C4-2B (cell line): ENCODE results near the gene PSTPIP1.

Source experiments
- H3K27ac ChIP-seq: fragments of 450-650 bp; 2 replicates; pipeline ENCODE4 v1.5.1; 2017
- ZFX ChIP-seq: fragments of 450-650 bp; IDR thresholded peaks from 2 replicates; pipeline ENCODE4 v1.6.1; 2017
- TF ChIP-seq, protein P1 (sequence below): fragments of 450-650 bp; conservative IDR thresholded peaks from 2 replicates; pipeline ENCODE4 v1.5.1; 2017; ENCODE audit warnings: mild to moderate bottlenecking

PSTPIP1 gene

DNA sequence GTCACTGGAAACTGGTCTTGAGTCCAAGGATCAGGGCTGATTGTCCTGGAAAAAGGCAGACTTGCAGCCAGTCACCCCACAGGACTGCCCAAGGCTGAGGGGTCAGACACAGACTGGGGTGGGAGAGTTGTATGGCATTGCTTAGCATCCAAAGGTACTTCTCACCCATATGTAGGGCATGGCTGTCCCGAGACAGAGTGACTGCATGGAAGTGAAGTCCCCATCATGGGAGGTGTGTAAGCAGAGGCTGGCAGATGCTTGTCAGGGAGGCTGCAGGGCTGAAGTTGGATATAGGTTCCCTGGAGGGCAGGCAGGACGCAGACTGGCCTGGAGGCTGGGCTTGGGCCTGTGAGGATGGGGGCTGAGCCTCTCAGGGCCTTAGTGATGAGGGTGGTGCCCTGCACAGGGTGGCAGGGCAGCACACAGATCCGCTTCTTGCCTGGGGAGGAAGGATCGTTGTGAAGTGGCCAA lies 31.1 kb downstream of the PSTPIP1 start:
- TF ChIP-seq, protein P1, sequence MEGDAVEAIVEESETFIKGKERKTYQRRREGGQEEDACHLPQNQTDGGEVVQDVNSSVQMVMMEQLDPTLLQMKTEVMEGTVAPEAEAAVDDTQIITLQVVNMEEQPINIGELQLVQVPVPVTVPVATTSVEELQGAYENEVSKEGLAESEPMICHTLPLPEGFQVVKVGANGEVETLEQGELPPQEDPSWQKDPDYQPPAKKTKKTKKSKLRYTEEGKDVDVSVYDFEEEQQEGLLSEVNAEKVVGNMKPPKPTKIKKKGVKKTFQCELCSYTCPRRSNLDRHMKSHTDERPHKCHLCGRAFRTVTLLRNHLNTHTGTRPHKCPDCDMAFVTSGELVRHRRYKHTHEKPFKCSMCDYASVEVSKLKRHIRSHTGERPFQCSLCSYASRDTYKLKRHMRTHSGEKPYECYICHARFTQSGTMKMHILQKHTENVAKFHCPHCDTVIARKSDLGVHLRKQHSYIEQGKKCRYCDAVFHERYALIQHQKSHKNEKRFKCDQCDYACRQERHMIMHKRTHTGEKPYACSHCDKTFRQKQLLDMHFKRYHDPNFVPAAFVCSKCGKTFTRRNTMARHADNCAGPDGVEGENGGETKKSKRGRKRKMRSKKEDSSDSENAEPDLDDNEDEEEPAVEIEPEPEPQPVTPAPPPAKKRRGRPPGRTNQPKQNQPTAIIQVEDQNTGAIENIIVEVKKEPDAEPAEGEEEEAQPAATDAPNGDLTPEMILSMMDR = no peak
- TF ChIP-seq ZFX = no peak
- no peak overlapping the region for H3K27ac ChIP-seq

DNA sequence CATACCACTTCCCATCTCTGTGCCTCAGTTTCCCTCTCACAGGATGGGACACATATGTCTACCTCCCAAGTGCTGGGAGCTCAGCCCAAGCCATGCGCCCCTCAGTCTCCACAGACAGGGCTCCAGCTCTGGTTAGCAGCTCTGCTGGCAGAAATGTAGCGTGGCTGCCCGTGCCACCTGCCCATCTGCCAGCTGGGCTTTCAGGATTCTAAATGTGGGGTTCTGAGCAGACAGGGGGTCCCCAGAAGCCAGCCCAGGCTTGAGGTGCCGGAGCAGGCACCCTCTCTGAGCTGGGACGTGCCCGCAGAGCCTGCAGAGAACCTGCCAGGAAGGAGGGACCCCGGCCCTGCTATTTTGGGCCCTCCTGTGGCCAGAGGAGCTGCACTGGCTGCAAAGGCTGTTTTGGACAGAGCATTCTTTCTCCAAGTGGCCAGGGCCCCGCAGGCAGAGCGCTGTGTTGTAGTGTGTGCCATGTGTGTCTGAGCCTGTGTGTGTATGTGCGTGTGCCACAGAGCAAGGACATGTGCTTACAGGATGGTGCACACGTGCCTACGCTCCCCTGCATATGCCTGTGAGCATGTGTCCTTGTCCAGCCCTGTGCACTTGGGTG lies 31.7 kb downstream of the PSTPIP1 start:
- TF ChIP-seq, protein P1 = no peak
- TF ChIP-seq ZFX = no peak
- H3K27ac ChIP-seq = no peak overlapping the region

DNA sequence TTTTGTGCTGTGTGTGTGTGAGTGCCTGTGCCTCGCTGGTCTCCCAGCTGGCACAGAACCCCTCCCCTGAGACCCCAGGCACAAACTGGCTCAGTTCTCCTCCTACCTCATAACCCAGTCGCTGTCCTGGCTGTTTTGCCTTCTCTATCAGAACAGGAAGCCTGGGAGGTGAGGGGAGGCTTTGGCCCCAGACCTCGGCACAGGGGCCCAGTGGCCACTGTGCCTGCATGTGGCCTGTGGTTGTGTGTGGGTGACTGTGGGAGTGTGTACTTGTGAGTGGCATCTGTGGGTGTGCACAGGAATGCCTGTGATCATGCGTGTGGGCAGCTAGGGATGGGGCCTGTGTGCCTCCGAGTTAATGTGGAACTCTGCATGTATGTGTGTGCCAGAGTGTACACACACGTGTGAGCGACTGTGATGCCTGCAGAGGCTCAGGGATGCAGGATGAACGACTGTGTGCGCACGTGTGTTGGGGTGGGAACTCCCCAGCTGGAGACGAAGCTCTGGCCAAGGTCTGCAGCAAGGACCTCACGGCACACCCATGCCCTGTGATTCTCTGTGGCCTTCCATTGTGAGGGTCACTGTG lies 32.3 kb downstream of the PSTPIP1 start:
- TF ChIP-seq, protein P1 = no peak
- no peak for TF ChIP-seq ZFX
- H3K27ac ChIP-seq = no peak overlapping the region

DNA sequence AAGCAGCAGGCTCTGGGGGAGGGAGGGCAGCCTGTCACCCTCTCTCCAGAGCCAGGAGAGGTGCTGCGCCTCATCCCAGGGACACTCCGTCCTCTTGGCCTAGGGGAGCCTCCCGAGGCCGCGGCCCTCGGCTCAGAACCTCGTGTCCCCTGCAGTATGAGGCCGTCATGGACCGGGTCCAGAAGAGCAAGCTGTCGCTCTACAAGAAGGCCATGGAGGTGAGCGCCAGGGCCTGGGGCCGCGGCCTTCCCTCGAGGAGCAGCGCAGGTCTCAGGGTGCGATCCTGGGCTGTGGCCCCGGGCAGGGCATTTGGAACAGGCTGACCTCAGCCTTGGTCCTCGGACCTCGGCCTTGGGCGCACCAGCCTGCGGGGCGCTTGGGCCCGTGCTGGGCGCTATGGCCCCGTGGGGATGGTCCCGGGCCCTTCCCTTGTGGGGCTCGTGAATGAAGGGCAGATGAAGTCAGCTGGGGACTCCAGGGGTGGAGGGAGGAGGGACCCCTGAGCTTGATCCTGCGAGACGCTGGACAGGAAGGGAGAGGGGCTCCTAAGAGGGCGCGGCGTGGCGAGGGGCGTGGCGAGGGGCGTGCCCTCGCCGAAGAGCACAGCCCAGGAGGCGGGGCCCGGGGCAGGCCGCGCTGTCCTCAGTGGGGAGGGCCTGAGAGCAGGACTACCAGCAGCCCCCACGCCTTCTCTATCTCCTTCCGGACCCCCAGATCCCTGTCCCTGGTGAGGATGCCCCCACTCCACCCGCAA lies 32.9 kb downstream of the PSTPIP1 start:
- TF ChIP-seq, protein P1 = no peak
- no peak for TF ChIP-seq ZFX

DNA sequence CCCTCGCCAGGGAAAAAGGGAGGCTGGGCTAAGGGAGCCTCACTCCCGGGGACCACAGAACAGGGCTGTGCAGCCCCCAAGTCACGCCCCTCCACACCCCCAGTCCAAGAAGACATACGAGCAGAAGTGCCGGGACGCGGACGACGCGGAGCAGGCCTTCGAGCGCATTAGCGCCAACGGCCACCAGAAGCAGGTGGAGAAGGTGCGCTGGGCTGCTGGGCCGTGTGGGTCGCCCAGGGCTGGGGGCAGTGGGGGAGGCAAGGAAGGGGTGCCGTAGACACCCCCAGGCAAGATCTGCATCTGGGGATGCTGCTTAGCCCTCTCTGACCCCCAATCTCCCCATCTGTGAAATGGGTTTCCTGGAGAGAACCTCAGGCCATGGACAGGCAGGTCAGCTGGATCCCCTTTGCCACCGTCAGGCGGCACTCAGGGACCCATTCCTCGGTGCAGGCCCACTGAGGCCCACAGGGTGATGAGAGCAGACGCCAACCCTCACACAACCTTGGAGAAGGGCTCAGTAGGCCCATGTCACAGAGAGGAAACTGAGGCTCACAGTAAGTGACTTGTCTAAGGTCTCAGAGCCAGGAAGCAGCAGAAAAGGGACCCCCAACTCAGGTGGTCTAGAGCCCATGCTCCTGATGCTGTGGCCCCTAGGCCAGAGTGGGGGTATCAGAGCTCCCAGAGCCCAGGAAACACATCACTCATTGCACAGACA lies 33.7 kb downstream of the PSTPIP1 start:
- H3K27ac ChIP-seq = no peak overlapping the region
- TF ChIP-seq ZFX = no peak
- TF ChIP-seq, protein P1 = no peak

More for the DNA sequence above, 32.9 kb downstream of the PSTPIP1 start:
- H3K27ac ChIP-seq = no peak overlapping the region

DNA sequence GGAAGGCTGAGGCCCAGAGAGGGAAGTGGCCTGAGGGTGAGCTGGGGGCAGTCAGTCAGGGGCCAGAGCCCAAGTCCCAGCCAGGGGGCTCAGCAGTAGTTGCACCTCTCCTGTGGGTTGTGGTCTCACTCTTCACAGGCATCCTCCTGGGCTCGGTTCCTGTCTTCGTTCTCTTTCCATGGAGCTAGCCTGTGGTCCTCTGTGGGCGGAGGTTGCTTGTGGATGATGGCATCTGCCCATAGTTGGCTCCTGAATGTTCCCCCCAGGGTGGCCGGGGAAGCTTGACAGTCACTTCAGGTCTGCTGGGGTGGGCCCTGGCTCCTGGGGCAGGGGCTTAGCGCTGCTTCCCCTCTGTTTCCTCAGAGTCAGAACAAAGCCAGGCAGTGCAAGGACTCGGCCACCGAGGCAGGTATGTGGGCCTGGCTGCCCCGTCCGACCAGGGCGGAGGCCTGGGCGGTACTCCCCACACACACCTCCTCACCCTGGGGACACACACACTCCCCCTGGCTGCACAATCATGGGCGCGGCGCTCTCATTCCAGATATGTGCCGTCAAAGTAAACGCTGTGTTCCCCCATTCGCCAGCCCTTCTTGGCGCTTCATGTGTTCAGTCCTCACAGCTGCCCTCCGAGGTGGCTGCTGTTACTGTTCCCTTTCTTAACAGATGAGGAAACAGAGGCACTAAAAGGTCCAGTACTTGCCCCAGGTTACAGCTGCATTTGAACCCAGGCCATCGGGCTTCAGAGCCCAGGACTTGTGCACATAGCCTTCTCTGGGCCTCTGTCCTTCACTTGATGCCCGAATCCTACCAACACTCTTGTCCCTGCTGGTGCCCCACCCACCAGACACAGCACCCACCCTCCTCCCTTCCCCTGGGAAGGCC lies 34.5 kb downstream of the PSTPIP1 start:
- TF ChIP-seq, protein P1 = no peak
- no peak for TF ChIP-seq ZFX
- H3K27ac ChIP-seq = no peak overlapping the region
